Pancreas (tissue), 10 donors: ENCODE results near the gene GSG1L. TPM values are rescaled to one million over a fixed set of nuclear protein-coding genes. Genes with fewer than 3 reads are reported as not detected.

ENCODE experiments used
- ATAC-seq, 4 donors: fragments of 200-7000 bp; cut with Tn5 transposase; one replicate each; pipeline versions ENCODE4 v1.8.0 to v1.9.1; 2020; ENCODE audit warnings: mild to moderate bottlenecking in 4 of 4, moderate library complexity in 4 of 4
- DNase-seq, 6 donors: peaks; one replicate each; pipeline ENCODE4 v3.0.0-alpha.2; 2020
- FAIRE-seq: peaks from 2 replicates; lab custom pipeline; 2012; peaks lifted over from hg19 to GRCh38; lab: Jason Lieb, UNC
- H3K27ac ChIP-seq, 4 donors: fragments of 200-600 bp; sonication (generic); 1 replicate in 3 of 4; 2 replicates in 1 of 4; pipeline versions ENCODE4 v1.5.0 to v1.8.0; 2020
- H3K27me3 ChIP-seq, 4 donors: fragments of 200-600 bp; one replicate each; pipeline ENCODE4 v1.8.0; 2021
- H3K36me3 ChIP-seq, 3 donors: fragments of 200-600 bp; sonication (generic) in 1 of 3; one replicate each; pipeline versions ENCODE4 v1.5.0 to v1.8.0; 2020 to 2021
- H3K4me1 ChIP-seq, 3 donors: fragments of 200-600 bp; one replicate each; pipeline ENCODE4 v1.8.0; 2021
- H3K4me3 ChIP-seq, 4 donors: fragments of 200-600 bp; sonication (generic) in 2 of 4; one replicate each; pipeline versions ENCODE4 v1.5.0 to v1.8.0; 2020 to 2021
- H3K9me3 ChIP-seq, 4 donors: fragments of 200-600 bp; one replicate each; pipeline ENCODE4 v1.8.0; 2021
- WGBS, 2 donors: extraction: QIAGEN DNeasy Blood & Tissue Kit; methylation state at CpG; one replicate each; pipeline ENCODE4 v1.1.7; 2013; 5-methylcytosine and 5-hydroxymethylcytosine counted together
- intact Hi-C, 3 donors: fragments of 100-400 bp; cut with DNase I; formaldehyde crosslinking; loops; one replicate each; pipeline versions ENCODE4 v1.11.1 to v1.14.2; 2022
- polyA plus RNA-seq, 2 donors: library from polyadenylated mRNA; stranded (reverse); fragments of 200-250 nt; gene quantifications; one replicate each; pipeline ENCODE4 v1.2.3, GENCODE V29; 2013
- total RNA-seq, 6 donors: library from RNA; stranded (reverse); fragmentation: NEBNext Ultra II Directional in 4 of 6; extraction: Animal tissue kit (Norgen Biotek cat#: 25700) in 4 of 6; gene quantifications; one replicate each; pipeline versions ENCODE4 v1.2.1 to v1.2.4, GENCODE V29; 2021 to 2023
- TF ChIP-seq, protein P1 (sequence below), 4 donors: fragments of 200-600 bp; sonication (generic) in 3 of 4; IDR thresholded peaks; one replicate each; pipeline versions ENCODE4 v1.5.0 to v1.8.0; 2021; ENCODE audit warnings: antibody characterized with exemption in 4 of 4
- donor health status: healthy with polysubstance abuse.
- donor health status: DM: no; HTN: no; CAD: no; lungs with moderate emphysema.
- donor health status: DM: no; HTN: no; CAD: no.
- donor health status: control.
- donor health status: control.
- donor health status: Bipolar disorder and iron deficiency.
- donor health status: DM: yes; HTN: yes; CAD: no.
- donor health status: DM: no; HTN: no; CAD: no.
- donor health status: DM: no; HTN: no; CAD: no.
- donor health status: DM: yes; HTN: yes; CAD: no.

GSG1L gene
- total and polyA plus RNA-seq, 8 donors: 0.02 to 0.12 TPM; not detected in 6

DNA sequence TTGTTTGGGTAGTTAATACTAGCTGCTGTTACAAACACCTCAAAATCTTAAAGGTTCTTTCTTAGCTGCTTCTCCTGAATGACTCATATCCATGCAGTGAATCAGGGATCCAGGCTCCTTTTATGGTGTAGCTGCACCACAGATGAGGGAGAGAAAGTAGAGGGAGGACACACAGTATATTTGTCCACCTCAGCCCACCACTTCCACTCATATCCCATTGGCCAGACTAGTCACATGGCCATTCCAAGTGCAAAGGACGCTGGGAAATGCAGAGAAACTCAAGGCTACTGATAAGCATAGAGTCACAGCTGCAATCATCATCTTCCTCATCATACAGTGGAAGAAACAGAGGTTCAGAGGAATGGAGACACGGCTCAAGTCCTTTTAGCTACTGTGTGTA, 63.8 kb downstream of the GSG1L start:
- H3K27ac ChIP-seq: no peak overlapping the region
- DNase-seq: no peak
- no peak for FAIRE-seq
- ATAC-seq: no peak
- H3K9me3 ChIP-seq: no peaks in the 10 kb centered on the region
- no peaks in the 10 kb centered on the region for H3K36me3 ChIP-seq
- no peaks in the 10 kb centered on the region for H3K4me1 ChIP-seq
- TF ChIP-seq, protein P1, sequence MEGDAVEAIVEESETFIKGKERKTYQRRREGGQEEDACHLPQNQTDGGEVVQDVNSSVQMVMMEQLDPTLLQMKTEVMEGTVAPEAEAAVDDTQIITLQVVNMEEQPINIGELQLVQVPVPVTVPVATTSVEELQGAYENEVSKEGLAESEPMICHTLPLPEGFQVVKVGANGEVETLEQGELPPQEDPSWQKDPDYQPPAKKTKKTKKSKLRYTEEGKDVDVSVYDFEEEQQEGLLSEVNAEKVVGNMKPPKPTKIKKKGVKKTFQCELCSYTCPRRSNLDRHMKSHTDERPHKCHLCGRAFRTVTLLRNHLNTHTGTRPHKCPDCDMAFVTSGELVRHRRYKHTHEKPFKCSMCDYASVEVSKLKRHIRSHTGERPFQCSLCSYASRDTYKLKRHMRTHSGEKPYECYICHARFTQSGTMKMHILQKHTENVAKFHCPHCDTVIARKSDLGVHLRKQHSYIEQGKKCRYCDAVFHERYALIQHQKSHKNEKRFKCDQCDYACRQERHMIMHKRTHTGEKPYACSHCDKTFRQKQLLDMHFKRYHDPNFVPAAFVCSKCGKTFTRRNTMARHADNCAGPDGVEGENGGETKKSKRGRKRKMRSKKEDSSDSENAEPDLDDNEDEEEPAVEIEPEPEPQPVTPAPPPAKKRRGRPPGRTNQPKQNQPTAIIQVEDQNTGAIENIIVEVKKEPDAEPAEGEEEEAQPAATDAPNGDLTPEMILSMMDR (IDR thresholded peaks at IDR 0.05): no peak
- no peaks in the 10 kb centered on the region for H3K27me3 ChIP-seq
- WGBS, 2 donors: 51 to 54% methylated on average over 2 of the region's 2 CpGs
- intact Hi-C loops: loop anchor here in 1 of 3 donors (10.0 kb wide), 1 partner anchor 55 kb away; no protein-coding TSS in a partner anchor
- H3K4me3 ChIP-seq: no peak overlapping the region

DNA sequence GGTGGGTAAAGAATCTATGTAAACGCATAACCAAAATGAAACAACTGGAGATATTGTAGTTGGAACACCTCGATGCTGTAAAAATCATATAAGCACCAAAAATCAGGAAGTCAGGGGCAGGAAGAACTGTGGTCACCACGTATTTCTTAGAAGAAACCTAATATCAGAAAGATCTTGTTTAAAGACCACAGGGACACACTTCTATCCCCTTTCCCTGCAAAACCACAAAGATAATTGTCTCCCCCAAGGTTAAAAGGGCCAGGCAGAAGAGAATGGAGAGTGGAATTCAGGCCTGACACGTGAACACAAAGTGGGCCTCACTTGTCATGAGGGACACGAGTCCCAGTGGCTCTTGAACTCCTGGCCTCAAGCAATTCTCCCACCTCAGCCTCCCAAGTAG, 68.1 kb downstream of the GSG1L start:
- Histone ChIP-seq H3K4me3 (no peak overlapping the region), H3K36me3 (no peaks in the 10 kb centered on the region), H3K4me1 (no peaks in the 10 kb centered on the region), H3K27ac (no peak overlapping the region), H3K9me3 (no peaks in the 10 kb centered on the region), H3K27me3 (no peaks in the 10 kb centered on the region)
- no peak for ATAC-seq
- intact Hi-C loops: loop anchor here in 1 of 3 donors (10.0 kb wide), 1 partner anchor 59 kb away; no protein-coding TSS in a partner anchor
- no peak for FAIRE-seq
- WGBS, 2 donors: 43 to 52% methylated on average over 5 of the region's 5 CpGs
- no peak for DNase-seq
- TF ChIP-seq, protein P1 (IDR thresholded peaks at IDR 0.05): no peak

DNA sequence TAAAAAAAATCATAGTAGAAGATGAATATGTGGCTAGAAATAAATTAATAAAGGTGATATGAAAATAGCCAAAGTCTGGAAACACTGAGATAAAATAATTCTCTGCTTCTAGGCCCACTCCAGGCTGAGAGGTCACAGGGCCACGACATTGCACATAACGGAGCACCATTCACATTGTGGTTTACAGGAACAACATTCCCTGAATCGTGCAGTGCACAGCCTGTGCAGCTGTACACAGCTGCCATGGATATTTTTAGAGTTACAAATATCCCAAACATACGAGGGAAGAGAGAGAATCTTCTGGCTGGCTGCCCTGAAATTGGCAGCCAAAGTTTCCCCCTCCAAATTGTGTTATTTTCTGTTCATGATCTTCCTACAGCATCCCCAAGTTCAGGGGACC, 68.8 kb downstream of the GSG1L start:
- intact Hi-C loops: loop anchor here in 1 of 3 donors (10.0 kb wide), 1 partner anchor 60 kb away; no protein-coding TSS in a partner anchor
- H3K36me3 ChIP-seq: no peaks in the 10 kb centered on the region
- H3K27me3 ChIP-seq: no peaks in the 10 kb centered on the region
- H3K27ac ChIP-seq: no peak overlapping the region
- DNase-seq (no peak), ATAC-seq (no peak), FAIRE-seq (no peak)
- no peaks in the 10 kb centered on the region for H3K4me1 ChIP-seq
- H3K4me3 ChIP-seq: no peak overlapping the region
- H3K9me3 ChIP-seq: no peaks in the 10 kb centered on the region
- TF ChIP-seq, protein P1 (IDR thresholded peaks at IDR 0.05): no peak
- 39 to 49% methylated on average over 4 of the region's 4 CpGs for WGBS, 2 donors

- ATAC-seq: no peak
- WGBS, 2 donors: 84 to 88% methylated on average over 3 of the region's 3 CpGs
- no peak overlapping the region for H3K4me3 ChIP-seq
- intact Hi-C loops: loop anchor here in 1 of 3 donors (10.0 kb wide), 1 partner anchor 61 kb away; no protein-coding TSS in a partner anchor
- TF ChIP-seq, protein P1 (IDR thresholded peaks at IDR 0.05): no peak
- DNase-seq: no peak
- H3K36me3 ChIP-seq: no peaks in the 10 kb centered on the region
- no peaks in the 10 kb centered on the region for H3K27me3 ChIP-seq
- H3K27ac ChIP-seq: no peak overlapping the region
- no peaks in the 10 kb centered on the region for H3K9me3 ChIP-seq
- no peaks in the 10 kb centered on the region for H3K4me1 ChIP-seq
- no peak for FAIRE-seq
These were observed 69.9 kb downstream of the GSG1L start for GRCh38 chr16:27993587-27993986.

GRCh38 chr16:27991876-27992275, 71.6 kb downstream of the GSG1L start:
- TF ChIP-seq, protein P1 (IDR thresholded peaks at IDR 0.05): no peak
- 63 to 65% methylated on average over 9 of the region's 9 CpGs for WGBS, 2 donors
- no peak for FAIRE-seq

More at GRCh38 chr16:27991876-27992275, 71.6 kb downstream of the GSG1L start:
- no peak overlapping the region for H3K4me3 ChIP-seq
- no peaks in the 10 kb centered on the region for H3K27me3 ChIP-seq
- no peaks in the 10 kb centered on the region for H3K36me3 ChIP-seq
- no peaks in the 10 kb centered on the region for H3K9me3 ChIP-seq
- no peaks in the 10 kb centered on the region for H3K4me1 ChIP-seq
- no peak overlapping the region for H3K27ac ChIP-seq
- no peak for DNase-seq
- ATAC-seq: no peak
- intact Hi-C loops: loop anchor here in 1 of 3 donors (10.0 kb wide), 1 partner anchor 63 kb away; no protein-coding TSS in a partner anchor
